AG09309 (cell line): Measurements from ENCODE around the gene PTPN9.
"Not testable (repeated sequence)": the region's sequence is repeated elsewhere in the genome, so short reads cannot be mapped to it uniquely, and the experiment has no call there.

Experiments
- DNase-seq: peaks from one replicate; pipeline ENCODE4 v3.0.0-alpha.2; 2010; ENCODE audit warnings: low read depth
- H3K4me3 ChIP-seq: 2 replicates; pipeline ENCODE4 v1.5.1; 2011; ENCODE audit warnings: mild to moderate bottlenecking, low read depth, low read length, moderate library complexity; ENCODE audit not compliant: control insufficient read depth
- TF ChIP-seq, protein P1 (sequence below): IDR thresholded peaks from 2 replicates; pipeline ENCODE4 v1.5.1; 2011; ENCODE audit warnings: mild to moderate bottlenecking, low read depth, low read length, inconsistent platforms; ENCODE audit not compliant: insufficient read depth, control insufficient read depth; ENCODE audit errors: missing control alignments

PTPN9 gene

GRCh38 chr15:75450307-75451201 lies 128.6 kb downstream of the PTPN9 start:
- peak overlapping the region; percentile 64 for H3K4me3 ChIP-seq
- DNase-seq: peak; percentile 85
- TF ChIP-seq, protein P1, sequence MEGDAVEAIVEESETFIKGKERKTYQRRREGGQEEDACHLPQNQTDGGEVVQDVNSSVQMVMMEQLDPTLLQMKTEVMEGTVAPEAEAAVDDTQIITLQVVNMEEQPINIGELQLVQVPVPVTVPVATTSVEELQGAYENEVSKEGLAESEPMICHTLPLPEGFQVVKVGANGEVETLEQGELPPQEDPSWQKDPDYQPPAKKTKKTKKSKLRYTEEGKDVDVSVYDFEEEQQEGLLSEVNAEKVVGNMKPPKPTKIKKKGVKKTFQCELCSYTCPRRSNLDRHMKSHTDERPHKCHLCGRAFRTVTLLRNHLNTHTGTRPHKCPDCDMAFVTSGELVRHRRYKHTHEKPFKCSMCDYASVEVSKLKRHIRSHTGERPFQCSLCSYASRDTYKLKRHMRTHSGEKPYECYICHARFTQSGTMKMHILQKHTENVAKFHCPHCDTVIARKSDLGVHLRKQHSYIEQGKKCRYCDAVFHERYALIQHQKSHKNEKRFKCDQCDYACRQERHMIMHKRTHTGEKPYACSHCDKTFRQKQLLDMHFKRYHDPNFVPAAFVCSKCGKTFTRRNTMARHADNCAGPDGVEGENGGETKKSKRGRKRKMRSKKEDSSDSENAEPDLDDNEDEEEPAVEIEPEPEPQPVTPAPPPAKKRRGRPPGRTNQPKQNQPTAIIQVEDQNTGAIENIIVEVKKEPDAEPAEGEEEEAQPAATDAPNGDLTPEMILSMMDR: no peak

- TF ChIP-seq, protein P1: no peak
- H3K4me3 ChIP-seq: peak overlapping the region; percentile 64
- no peak for DNase-seq
Observed at GRCh38 chr15:75449585-75450306, 129.4 kb downstream of the PTPN9 start.

DNA sequence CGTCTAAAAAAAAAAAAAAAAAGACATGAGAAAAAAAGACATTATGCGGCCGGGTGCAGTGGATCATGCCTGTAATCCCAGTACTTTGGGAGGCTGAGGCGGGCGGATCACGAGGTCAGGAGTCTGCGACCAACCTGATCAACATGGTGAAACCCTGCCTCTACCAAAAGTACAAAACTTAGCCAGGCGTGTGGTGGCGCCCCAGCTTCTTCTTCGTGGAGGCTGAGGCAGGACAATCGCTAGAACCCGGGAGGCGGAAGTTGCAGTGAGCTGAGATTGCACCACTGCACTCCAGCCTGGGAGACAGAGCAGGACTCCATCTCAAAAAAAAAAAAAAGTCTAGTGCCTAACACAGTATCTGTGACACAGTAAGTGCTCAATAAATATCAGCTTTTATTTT lies 130.9 kb downstream of the PTPN9 start:
- H3K4me3 ChIP-seq, DNase-seq: not testable (repeated sequence)

- no peak overlapping the region for H3K4me3 ChIP-seq
- DNase-seq: no peak
- TF ChIP-seq, protein P1: no peak
Observed at GRCh38 chr15:75446151-75446550, 133.0 kb downstream of the PTPN9 start.

DNA sequence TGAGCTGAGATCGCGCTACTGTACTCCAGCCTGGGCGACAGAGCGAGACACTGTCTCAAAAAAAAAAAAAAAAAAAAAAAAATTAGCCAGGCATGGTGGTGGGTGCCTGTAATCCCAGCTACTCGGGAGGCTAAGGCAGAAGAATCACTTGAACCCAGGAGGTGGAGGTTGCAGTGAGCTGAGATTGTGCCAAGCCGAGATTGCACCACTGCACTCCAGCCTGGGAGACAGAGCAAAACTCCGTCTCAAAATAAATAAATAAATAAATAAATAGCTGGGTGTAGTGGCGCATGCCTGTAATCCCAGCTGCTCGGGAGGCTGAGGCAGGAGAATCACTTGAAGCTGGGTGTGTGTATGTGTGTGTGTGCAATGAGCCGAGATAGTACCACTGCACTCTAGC lies 133.8 kb downstream of the PTPN9 start:
- DNase-seq, H3K4me3 ChIP-seq: not testable (repeated sequence)

- not testable (repeated sequence) for DNase-seq, H3K4me3 ChIP-seq
Observed at GRCh38 chr15:75443972-75444453, 135.1 kb downstream of the PTPN9 start.

- no peak overlapping the region for H3K4me3 ChIP-seq
- TF ChIP-seq, protein P1: no peak
- no peak for DNase-seq
Observed at GRCh38 chr15:75437721-75438120, 141.4 kb downstream of the PTPN9 start.

DNA sequence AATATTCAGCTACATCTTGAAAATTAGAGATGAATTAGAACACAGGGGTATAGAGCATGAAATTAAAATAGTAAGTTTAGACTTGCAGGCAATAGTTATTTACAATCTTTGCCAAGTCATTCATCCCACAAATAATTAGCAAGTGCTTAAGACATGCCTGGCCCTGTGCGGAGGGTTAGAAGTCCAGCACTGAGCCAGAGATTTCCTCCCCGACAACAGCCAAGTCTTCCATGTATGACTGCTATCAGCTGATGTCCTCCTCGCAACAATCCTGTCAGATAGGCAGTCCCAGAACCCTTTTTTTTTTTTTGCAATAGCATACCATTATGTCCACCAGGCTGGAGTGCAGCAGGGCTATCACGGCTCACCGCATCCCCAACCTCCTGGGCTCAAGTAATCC lies 142.2 kb downstream of the PTPN9 start:
- no peak for DNase-seq
- no peak overlapping the region for H3K4me3 ChIP-seq
- TF ChIP-seq, protein P1: no peak
